DND-41 (cell line): Measurements from ENCODE around the gene ACTL8.

Experiments used
- EZH2 ChIP-seq: IDR thresholded peaks from 3 replicates; pipeline ENCODE4 v1.6.1; 2012; ENCODE audit warnings: borderline replicate concordance, low read depth, mild to moderate bottlenecking, moderate library complexity, low read length, inconsistent platforms; ENCODE audit not compliant: severe bottlenecking
- TF ChIP-seq, protein P1 (sequence below): IDR thresholded peaks from 2 replicates; pipeline ENCODE4 v1.5.1; 2012; ENCODE audit warnings: borderline replicate concordance, low read length, moderate library complexity, mild to moderate bottlenecking; ENCODE audit not compliant: poor library complexity, severe bottlenecking; ENCODE audit errors: extremely low read depth

DNA sequence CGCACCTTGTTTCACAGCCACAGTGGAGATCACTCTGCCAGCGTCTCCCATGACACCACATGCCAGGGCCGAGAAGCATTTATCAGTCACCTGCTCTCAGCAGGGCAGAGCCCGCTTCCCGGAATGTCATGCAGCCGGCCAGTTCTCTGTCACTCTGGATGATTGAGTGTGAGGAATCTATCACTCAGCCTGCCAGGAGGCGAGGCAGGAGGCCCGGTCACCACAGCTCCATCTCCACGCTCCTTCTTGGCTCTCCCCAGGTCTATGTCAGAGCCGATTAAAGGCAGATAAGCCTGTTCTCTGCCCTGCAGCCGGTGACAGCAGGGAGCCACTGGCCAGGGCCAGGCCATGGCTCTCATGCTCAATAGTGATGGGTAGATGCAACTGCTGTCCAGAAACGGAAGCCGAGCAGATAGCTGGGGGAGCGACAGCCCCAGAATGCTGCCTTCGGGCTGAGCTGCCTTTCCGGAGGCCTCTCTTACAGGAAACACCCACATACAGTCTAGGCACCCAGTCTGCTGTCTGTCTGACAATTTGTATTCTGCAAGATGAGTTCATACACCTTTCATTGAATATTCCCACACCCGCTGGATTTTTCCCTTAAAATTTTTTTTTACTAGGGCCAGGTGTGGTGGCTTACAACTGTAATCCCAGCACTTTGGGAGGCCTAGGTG lies 64.1 kb downstream of the ACTL8 start:
- TF ChIP-seq, protein P1, sequence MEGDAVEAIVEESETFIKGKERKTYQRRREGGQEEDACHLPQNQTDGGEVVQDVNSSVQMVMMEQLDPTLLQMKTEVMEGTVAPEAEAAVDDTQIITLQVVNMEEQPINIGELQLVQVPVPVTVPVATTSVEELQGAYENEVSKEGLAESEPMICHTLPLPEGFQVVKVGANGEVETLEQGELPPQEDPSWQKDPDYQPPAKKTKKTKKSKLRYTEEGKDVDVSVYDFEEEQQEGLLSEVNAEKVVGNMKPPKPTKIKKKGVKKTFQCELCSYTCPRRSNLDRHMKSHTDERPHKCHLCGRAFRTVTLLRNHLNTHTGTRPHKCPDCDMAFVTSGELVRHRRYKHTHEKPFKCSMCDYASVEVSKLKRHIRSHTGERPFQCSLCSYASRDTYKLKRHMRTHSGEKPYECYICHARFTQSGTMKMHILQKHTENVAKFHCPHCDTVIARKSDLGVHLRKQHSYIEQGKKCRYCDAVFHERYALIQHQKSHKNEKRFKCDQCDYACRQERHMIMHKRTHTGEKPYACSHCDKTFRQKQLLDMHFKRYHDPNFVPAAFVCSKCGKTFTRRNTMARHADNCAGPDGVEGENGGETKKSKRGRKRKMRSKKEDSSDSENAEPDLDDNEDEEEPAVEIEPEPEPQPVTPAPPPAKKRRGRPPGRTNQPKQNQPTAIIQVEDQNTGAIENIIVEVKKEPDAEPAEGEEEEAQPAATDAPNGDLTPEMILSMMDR, result no peak
- TF ChIP-seq EZH2, result no peak
